HL-60/S4 treated with phorbol 12-myristate 13-acetate at 8.2 ng/mL for 4 days and 3 days (cell line): Measurements from ENCODE around the gene GOLGA6L4.
"Not testable (repeated sequence)": the region's sequence is repeated elsewhere in the genome, so short reads cannot be mapped to it uniquely, and the experiment has no call there.

Source experiments
- in situ Hi-C: fragments of 300-500 bp; cut with MboI; formaldehyde crosslinking; loops from 2 replicates; pipeline ENCODE4 v1.15.0; 2022; ENCODE audit warnings: low sequenced_read_pairs

Gene GOLGA6L4, protein sequence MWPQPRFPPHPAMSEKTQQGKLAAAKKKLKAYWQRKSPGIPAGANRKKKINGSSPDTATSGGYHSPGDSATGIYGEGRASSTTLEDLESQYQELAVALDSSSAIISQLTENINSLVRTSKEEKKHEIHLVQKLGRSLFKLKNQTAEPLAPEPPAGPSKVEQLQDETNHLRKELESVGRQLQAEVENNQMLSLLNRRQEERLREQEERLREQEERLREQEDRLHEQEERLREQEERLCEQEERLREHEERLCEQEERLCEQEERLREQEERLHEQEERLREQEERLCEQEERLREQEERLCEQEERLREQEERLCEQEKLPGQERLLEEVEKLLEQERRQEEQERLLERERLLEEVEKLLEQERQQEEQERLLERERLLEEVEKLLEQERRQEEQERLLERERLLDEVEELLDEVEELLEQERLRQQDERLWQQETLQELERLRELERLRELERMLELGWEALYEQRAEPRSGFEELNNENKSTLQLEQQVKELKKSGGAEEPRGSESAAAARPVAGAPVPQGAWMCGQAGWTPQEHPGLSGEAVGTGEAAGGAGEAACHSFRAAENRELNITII

DNA sequence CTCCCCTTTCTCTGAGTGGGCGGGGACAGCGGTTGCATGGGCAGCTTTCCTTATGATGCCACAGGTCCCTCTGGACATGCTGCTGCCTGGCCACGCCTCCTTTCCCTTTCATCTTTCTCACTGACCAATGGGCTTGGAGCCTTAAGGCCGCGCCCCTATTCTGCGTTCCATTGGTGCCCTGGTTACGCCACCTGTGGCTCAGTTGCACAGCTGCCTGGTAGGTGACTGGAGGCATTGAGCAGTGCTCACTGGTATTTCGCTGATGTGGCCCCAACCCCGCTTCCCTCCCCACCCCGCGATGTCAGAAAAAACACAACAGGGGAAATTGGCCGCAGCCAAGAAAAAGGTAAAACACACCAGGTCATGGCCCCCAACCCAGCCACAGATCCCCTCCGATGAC is at the start of gene GOLGA6L4:
Gene GOLGA6L4, plus strand, starts transcription at position 201 of the 400 bp plus-strand sequence. Its CDS starts 62 bp downstream, at position 263.
- in situ Hi-C loops = not testable (repeated sequence)

DNA sequence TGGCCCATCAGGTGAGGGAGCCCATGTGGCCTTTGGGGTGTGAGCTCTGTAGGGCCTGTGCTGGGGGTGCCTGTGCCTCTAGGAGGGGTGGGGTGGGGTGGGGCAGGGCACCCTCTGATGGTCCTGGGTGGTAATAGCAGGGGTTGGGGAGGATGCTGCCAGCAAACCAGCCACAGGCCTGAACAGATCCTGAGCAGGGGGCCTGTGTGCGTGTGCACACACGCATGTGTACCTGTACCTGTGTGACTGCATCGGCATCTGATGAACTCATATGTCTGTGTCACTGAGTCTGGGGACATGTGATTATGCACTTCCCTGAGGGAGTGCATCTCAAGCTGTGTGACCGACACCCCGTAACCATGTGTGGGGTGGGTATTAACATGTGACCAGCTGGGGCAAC is 42.6 kb upstream of the GOLGA6L4 start:
- in situ Hi-C loops = not testable (repeated sequence)

DNA sequence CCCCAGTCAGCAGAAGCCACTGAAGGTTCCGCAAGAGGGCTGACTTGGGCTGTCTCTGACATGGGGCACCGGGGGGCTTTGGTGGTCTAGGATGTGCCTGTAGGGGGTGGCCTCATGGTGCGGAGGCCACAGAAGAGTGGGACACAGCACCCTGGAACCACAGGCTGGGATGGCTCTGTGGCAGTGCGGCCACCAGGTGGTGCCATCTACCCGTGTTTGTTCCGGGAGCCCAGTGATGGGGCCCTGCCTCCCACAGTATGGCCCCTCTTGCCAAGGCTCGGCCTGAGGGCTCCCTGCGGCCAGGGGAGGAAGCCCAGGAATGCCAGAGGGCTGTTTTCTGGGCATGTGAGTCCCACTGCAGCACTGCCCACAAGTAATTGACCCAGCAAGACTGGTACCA is 40.0 kb upstream of the GOLGA6L4 start:
- in situ Hi-C loops = not testable (repeated sequence)

DNA sequence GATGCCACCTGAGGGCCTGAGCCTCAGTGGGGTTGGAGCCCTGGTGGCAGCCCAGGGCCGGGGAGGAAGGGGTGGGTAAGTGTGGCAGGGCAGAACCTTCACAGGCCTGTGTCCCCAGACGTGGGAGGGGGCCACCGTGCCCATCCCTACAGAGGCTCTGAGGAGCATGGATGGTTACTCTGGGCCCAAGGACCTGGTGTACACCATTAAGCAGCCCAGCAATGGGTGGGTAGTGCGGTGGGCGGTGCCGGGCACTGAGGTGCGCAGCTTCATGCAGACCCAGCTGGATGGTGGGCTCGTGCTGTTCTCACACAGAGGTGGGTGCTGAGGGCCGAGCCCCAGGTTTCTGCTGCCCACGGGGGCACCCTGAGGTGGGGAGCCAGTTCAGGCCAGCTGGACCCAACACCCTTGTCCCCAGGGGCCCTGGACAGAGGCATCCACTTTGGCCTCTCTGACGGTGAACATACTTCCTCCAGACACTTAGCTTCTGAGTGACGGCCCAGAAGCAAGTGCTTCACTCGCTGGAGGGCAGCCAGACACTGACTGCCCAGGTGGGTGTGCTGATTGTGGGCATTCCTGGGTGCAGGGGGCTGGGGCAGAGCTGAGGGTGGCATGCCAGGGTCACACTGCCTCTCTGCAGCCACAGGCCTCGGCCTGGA is 38.9 kb upstream of the GOLGA6L4 start:
- in situ Hi-C loops = not testable (repeated sequence)

DNA sequence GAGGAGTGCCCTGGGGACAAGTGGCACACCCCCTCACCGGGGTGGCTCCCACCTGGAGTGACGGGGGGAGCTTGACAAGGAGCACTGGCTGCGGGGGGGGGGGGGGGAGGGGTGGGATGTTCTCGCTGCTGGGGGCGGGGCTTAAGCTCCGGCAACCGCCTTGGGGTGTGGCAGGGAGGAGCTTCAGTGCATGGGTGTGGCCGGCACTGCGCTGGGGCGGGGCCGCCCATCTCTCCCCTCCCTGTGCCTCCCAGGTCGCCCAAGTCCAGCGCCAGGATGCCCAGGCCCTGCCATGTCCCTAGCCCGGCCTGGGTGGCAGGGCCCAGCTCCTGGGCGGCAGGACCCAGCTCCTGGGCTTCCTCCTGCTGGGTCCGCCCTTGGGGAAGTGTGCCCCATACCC is 35.7 kb upstream of the GOLGA6L4 start:
- in situ Hi-C loops = not testable (repeated sequence)

DNA sequence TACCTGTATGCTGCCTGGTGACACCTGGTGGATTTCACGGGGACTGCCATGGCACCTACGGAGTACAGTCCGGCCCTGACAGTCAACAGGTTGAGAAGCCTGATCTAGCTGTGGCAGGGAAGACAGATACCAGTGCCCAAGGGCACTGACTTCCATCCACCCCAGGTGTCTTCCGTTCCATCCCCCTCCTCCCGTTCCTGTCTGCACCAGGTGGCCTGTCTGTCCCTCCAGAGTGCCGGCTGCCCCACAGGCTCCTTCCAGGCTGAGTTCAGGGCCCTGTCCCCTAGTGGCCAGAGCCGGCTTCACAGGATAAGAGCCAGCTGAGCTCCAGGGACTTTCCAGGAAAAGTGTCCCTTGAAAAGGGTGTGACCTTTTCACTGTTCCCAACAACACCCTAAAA is 10.9 kb downstream of the GOLGA6L4 start:
- in situ Hi-C loops = not testable (repeated sequence)
